GM21786 (cell line): ENCODE measurements around the gene KCNN3.
"Not testable (repeated sequence)": the region's sequence is repeated elsewhere in the genome, so short reads cannot be mapped to it uniquely, and the experiment has no call there.

ENCODE experiments used
- ATAC-seq: cut with Tn5 transposase; IDR thresholded peaks from one replicate; pipeline ENCODE4 v1.9.1; 2021; ENCODE audit not compliant: unreplicated experiment

The KCNN3 gene

GRCh38 chr1:154712166-154712810 is 157.8 kb downstream of the KCNN3 start:
- no peak for ATAC-seq

DNA sequence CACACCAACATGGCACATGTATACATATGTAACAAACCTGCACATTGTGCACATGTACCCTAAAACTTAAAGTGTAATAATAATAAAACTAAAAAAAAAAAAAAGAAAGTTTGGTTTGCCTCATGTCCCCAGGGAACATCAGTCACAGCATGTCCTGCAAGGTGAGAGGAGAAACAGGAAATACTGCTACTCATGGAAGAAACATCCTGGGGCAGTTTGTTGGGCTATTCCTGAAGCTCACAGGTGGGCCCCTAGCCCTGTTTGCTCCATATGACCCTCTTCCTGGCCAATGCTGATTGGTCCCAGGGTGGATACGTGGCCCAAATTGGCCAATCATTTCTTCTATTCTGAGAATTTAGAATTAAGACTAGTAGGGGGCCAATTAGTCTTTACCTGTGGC is 158.7 kb downstream of the KCNN3 start:
- no peak for ATAC-seq

DNA sequence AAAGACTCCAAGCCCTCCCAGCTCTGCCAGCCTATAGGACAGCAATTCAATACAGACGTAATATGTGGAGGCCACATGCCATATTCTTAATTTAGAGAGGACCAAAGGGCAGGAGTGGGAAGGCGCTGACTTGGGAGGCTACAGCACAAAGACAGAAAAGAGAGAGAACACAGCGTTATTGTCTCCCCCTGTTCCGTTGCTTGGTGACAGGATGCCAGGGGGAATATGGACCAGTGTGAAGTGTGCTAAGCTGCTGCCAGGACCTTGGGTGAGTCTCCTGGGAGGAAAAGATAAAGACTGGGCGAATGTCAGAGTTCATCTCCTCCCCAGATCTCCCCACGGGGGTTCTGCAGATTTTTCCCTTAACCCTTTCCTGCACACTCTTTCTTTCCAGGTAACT is 160.0 kb downstream of the KCNN3 start:
- no peak for ATAC-seq

DNA sequence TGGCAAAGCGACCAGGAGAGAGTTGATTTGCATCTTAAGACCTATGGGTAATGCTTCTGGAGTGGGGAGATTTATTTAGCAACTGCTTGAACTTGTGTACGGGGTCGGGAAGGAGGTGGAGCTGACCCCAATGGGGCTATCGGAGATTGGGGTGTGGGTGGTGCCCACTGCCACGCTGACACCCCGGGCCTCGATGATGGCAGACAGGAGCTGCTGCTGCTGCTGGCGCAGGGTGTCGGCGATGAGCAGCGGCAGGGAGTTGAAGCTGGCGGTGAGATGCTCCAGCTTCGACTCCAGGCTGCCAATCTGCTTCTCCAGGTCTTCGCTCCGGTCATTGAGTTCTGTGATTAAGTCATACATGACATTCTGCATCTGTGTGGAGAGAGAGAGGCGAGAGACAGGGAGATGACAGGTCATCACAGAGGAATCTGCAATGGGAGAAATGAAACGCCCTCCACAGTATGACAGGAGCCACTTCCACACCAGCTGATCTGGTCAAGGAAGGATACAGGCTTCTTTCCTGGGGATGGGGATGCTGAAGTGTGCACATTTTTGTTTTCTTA is 162.1 kb downstream of the KCNN3 start:
- ATAC-seq = no peak

DNA sequence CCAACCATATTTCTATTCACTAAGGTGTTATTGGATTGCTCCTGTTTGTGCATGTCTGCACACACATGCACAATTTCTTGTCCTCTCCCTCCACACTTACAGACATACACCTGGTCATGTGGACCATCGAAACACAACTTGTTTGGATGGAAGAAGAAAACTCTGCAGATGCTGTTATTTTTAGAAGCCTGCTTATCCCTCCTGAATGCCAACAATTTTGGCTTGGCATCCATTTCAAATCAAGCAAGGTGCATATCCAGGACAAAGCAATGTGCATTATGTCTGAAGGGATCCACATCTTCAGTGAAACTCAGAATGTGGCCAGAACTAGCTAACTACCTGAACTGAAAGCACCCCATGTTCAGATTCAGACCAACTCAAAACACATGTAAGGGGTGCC is 163.2 kb downstream of the KCNN3 start:
- ATAC-seq = no peak

DNA sequence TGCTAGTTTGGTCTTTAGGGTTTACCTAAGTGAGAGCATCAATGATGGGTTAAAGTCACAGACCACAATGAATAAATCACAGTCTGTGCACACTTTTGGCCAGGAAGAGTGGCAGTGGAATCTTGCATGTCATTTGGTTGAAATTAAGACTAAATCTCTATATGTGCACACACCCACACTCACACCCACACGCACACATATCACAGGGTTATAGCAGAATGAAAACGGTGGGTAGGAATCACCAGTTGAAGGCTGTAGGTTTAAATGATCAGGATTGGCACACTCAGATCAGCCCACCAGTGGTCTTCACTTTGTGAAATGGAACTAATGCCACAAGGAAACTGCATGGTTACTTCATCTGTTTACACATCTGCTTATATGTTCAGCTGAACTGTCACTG is 164.5 kb downstream of the KCNN3 start:
- ATAC-seq = no peak

DNA sequence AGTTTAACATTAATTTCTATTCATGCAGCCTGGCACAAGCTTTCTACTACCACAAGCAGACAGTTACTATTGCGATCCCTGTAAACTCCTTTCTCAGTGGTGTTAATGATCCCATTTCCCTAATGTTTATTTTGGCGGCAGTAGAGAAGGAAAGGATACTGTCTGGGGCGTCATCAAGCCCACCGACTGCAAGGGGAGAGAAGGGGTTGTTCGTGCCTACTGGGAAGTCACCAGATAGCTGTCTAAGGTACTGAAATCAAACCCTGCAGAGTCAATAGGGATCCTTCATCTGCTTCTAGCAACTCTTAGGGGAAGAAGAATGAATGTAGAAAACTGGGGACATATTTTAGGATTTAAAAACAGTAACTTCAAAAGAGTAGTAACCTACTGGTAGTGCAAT is 166.9 kb downstream of the KCNN3 start:
- no peak for ATAC-seq

GRCh38 chr1:154698320-154699096 is 171.6 kb downstream of the KCNN3 start:
- no peak for ATAC-seq

DNA sequence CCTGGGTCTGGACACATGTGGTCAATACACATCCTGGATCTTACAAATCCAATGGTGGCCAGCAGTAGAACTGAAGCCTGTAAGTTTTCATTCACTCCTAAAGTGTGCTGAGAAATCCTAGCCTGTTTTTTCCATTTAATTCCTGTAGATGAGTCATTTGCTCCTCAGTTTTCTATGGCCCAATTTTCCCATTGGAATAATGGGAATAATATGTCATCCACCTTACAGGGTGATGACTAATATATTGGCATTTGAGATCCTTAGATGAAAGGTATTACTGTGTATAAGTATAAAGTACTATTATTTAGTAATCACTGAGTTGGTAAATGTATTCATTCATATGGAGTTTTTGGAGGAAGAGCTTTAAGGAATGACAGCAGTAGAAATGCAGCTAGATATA is 172.4 kb downstream of the KCNN3 start:
- no peak for ATAC-seq

DNA sequence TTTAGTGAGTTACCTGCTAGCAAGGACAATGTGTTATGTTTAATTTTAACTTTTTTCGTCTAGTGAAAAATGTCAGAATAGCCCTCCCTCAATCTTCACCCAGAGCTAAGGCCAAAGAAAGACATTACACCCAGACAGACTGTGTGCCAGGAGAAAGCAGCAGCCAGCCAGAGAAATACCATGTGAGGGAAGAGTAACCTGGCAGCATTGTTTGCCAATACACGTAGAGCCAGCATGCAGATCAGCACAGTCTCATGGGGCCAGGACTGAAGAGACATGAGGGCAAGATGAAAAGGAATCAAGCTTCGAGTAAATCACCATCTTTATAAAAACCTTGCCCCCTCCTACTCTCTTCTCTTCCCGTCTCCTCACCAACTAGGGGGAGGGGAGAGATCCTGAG is 173.6 kb downstream of the KCNN3 start:
- no peak for ATAC-seq

- ATAC-seq = no peak
These were observed 174.1 kb downstream of the KCNN3 start for GRCh38 chr1:154695985-154696384.

DNA sequence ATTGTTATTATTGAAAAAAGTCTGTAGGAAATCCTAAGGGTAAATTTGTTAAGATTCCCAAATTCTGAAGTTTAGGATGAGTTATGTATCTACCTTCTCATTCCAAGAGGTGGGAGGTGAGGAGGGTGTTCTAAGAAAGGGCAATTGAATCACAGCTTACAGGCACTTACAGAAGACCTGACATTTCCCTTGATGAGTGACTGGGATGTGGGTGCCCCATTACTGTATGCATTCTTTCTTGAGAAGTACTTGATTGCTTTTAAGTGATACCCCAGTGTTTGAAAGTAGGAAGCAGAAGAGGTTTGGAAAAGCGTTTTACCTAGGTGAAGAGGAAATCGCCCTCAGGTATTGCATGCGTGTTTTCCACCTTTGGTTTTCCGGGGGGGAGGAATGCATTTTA is 175.1 kb downstream of the KCNN3 start:
- no peak for ATAC-seq

DNA sequence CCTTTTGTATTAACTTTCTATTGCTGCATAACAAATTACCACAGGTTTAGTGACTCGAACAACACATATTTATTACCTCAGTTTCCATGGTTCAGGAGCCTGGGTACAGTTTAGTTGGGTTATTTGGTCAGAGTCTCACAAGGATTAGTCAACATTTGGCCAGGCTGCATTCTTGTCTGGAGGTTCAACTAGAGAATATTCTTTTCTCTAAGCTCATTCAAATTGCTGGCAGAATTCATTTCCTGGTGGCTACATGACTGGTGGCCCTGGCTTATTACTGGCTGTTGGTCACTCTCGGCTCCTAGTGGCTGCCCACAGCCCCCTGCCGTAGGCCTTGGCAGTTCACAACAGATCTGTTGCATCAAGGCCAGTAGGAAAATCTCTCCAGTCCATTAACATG is 181.0 kb downstream of the KCNN3 start:
- no peak for ATAC-seq

DNA sequence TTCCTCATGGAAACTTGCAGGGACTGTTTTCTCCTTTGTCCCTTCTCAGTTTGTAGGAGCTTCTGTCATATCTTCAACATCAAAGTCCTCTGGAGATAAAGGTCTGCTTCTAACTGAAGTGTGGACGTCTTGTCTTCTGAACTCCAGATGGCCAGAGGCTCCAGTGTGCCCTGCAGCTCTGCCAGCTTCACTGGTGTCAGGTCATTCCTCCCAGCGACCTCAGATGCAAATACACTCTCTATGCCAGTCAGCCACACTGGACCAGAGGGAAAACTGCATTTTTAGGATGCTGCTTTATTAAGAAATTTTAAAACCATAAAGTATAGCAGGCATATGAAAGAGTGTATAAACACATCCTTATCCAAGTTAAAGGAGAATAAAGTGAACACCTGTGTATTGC is 183.6 kb downstream of the KCNN3 start:
- no peak for ATAC-seq

- ATAC-seq = no peak
These were observed 186.3 kb downstream of the KCNN3 start for GRCh38 chr1:154683820-154684219.

- no peak for ATAC-seq
These were observed 187.8 kb downstream of the KCNN3 start for GRCh38 chr1:154682254-154682653.

DNA sequence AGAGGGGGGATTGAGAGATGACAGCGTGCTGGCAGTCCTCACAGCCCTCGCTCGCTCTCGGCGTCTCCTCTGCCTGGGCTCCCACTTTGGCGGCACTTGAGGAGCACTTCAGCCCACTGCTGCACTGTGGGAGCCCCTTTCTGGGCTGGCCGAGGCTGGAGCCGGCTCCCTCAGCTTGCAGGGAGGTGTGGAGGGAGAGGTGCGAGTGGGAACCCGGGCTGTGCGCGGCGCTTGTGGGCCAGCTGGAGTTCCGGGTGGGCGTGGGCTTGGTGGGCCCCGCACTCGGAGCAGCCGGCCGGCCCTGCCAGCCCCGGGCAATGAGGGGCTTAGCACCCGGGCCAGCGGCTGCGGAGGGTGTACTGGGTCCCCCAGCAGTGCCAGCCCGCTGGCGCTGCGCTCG is 192.2 kb downstream of the KCNN3 start:
- not testable (repeated sequence) for ATAC-seq

DNA sequence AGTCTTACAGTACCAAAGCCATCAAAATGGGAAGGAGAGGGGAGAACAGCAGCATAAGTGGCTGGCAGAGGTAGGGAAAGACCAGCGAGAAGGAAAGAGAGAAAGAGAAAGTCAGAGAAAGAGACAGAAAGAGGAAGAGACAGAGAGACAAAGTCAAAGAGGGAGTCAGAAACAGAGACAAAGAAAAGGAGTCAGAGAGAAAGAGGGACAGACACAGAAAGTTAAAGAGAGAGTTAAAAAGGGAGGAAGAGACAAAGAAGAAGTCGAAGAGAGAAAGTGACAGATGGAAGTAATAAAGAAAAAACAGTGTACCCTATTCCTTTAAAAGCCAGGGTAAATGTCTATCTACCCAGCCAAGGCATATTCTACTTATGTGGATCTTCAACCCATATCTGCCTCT is 193.2 kb downstream of the KCNN3 start:
- ATAC-seq = not testable (repeated sequence)

- ATAC-seq = not testable (repeated sequence)
These were observed 195.6 kb downstream of the KCNN3 start for GRCh38 chr1:154674456-154674855.

- not testable (repeated sequence) for ATAC-seq
These were observed 197.8 kb downstream of the KCNN3 start for GRCh38 chr1:154672245-154672644.

DNA sequence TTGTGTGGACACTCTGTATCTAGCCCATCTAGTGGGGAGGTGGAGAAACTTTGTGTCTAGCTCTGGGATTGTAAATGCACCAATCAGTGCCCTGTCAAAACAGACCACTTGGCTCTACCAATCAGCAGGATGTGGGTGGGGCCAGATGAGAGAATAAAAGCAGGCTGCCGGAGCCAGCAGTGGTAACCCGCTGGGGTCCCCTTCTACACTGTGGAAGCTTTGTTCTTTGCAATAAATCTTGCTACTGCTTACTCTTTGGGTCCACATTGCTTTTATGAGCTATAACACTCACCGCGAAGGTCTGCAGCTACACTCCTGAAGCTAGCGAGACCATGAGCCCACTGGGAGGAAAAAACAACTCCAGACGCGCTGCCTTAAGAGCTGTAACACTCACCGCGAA is 198.7 kb downstream of the KCNN3 start:
- ATAC-seq = not testable (repeated sequence)
